K562 (cell line): ENCODE measurements around the gene DHCR24. TPM values are rescaled to one million over a fixed set of nuclear protein-coding genes. Genes with fewer than 3 reads are reported as not detected.
A peak's percentile ranks its signal among the peaks of the same experiment; 100 is the strongest.

Source experiments
- BRD9 ChIP-seq: fragments of 450-650 bp; IDR thresholded peaks from 2 replicates; pipeline ENCODE4 v1.6.1; 2018; ENCODE audit warnings: low read depth; ENCODE audit not compliant: partially characterized antibody
- C11orf30 ChIP-seq: fragments of 450-650 bp; IDR thresholded peaks from 2 replicates; pipeline ENCODE4 v1.6.1; 2016; ENCODE audit warnings: low read depth, mild to moderate bottlenecking
- ELF4 ChIP-seq: fragments of 450-650 bp; formaldehyde crosslinking; IDR thresholded peaks from 2 replicates; pipeline ENCODE4 v1.4.0; 2022; ENCODE audit warnings: missing genetic modification characterization
- ETV6 ChIP-seq, 3 experiments: fragments of 150-350 bp in 1 of 3; sonication (generic) in 1 of 3; formaldehyde crosslinking in 1 of 3; IDR thresholded peaks; 2 replicates each; pipeline versions ENCODE4 v1.6.1 to v1.8.0; 2014 to 2022; ENCODE audit warnings: borderline replicate concordance in 2 of 3, low read depth in 2 of 3, antibody characterized with exemption in 1 of 3, low read length in 1 of 3, mild to moderate bottlenecking in 1 of 3, missing genetic modification reagents in 1 of 3
- HNRNPL ChIP-seq: fragments of 200-400 bp; formaldehyde crosslinking; IDR thresholded peaks from 2 replicates; pipeline ENCODE4 v1.6.1; 2017; ENCODE audit warnings: low read depth, mild to moderate bottlenecking, low read length
- NFYB ChIP-seq: IDR thresholded peaks from 2 replicates; pipeline ENCODE4 v1.6.1; 2011; ENCODE audit warnings: mild to moderate bottlenecking, moderate library complexity; ENCODE audit not compliant: insufficient read length; ENCODE audit errors: extremely low read depth
- NKRF ChIP-seq: fragments of 450-650 bp; IDR thresholded peaks from 2 replicates; pipeline ENCODE4 v1.6.1; 2016; ENCODE audit warnings: borderline replicate concordance
- NONO ChIP-seq, 2 experiments: fragments of 200-400 bp in 1 of 2; fragments of 450-650 bp in 1 of 2; formaldehyde crosslinking in 1 of 2; IDR thresholded peaks; 2 replicates each; pipeline ENCODE4 v1.6.1; 2017; ENCODE audit warnings: low read depth in 2 of 2, mild to moderate bottlenecking in 2 of 2, moderate library complexity in 2 of 2, low read length in 1 of 2
- SIN3B ChIP-seq: fragments of 450-650 bp; IDR thresholded peaks from 2 replicates; pipeline ENCODE4 v1.6.1; 2017; ENCODE audit warnings: low read depth, mild to moderate bottlenecking, moderate library complexity
- UBTF ChIP-seq, 2 experiments: IDR thresholded peaks; 2 replicates each; pipeline ENCODE4 v1.6.1; 2012; ENCODE audit warnings: improper control_type of control experiment in 2 of 2, low read depth in 2 of 2, low read length in 2 of 2, borderline replicate concordance in 1 of 2
- VEZF1 ChIP-seq: fragments of 200-800 bp; sonication (Bioruptor generic); IDR thresholded peaks from 2 replicates; pipeline ENCODE4 v1.6.1; 2017; ENCODE audit warnings: missing genetic modification characterization, missing compliant biosample characterization
- ZBED1 ChIP-seq: IDR thresholded peaks from 2 replicates; pipeline ENCODE4 v1.6.1; 2014
- ZFPM2 ChIP-seq: fragments of 250-450 bp; sonication (Bioruptor Pico); IDR thresholded peaks from 2 replicates; pipeline ENCODE4 v1.5.1; 2022; ENCODE audit warnings: mild to moderate bottlenecking
- polyA plus RNA-seq, 8 experiments: library from polyadenylated mRNA; depleted of rRNA in 4 of 8; stranded (reverse) in 5 of 8; unstranded in 3 of 8; fragments of >200 nt; fragmentation: Nextera tagmentation in 2 of 8; fragmentation: Illumina TruSeq in 1 of 8; extraction: Ambion mirVana in 2 of 8; extraction: Trizol in 1 of 8; gene quantifications; 2 replicates each; pipeline versions ENCODE4 v1.2.1 to v1.2.3, GENCODE V29; 2011 to 2014; ENCODE audit warnings: inconsistent platforms in 1 of 8, missing spikeins in 1 of 8
- total RNA-seq, 7 experiments: library from RNA; depleted of rRNA in 6 of 7; stranded (reverse); fragments of >200 nt in 6 of 7; fragmentation: Illumina TruSeq in 2 of 7; extraction: Trizol in 2 of 7; gene quantifications; 2 replicates each; pipeline versions ENCODE4 v1.2.1 to v1.2.3, GENCODE V29; 2011 to 2021; ENCODE audit warnings: low replicate concordance in 1 of 7
- TF ChIP-seq, protein P1 (sequence below): fragments of 450-650 bp; formaldehyde crosslinking; IDR thresholded peaks from 2 replicates; pipeline ENCODE4 v1.4.0; 2020; ENCODE audit warnings: mild to moderate bottlenecking, moderate library complexity

DHCR24 gene
- total and polyA plus RNA-seq, 9 of the 15 experiments (the other 6 are each of a cell fraction or from before 2014, with no cell fraction given), result 23.4 to 161 (median 79.9) TPM

DNA sequence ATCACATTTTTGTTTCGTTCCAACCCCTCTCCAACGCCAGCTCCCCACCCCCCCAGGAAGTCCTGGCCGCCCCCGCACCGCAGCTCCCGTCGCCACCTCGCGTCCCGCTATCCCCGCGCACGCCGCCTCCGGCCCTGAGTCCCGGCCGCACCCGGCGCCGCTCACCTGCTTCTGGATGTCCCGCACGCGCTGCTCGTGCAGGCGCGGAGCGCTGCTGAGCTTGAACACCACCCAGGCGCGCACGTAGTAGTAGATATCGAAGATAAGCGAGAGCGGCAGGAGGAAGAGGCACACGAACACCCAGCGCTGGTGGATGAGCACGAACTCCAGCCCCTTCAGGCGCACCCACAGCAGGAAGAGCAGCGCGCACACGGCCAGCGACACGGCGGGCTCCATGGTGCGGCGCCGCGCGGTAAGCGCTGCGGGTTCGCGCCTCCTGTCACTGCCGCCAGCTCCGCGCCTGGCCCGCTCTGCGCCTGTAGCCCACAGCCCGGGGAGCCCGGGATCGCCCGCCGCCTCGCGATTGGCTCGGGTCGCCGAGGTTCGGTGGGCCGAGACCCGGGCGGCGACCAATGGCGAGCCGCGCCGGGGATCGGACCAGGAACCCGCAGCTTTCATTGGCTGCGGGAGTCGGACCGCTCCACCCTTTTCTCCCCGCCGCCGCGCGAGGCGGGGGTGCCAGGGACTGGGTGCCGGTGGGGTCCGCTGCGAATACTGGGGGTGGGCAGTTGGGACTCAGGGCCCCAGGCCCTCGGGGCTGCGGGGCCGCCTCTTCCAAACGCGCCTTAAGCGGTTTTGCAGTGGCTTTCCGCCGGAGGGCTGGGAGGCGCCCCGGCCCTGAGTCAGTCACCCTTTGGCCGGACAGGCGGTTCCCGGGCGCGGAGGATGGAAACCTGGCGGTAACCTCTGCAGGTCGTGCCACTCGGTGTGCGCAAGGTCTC is at the start of gene DHCR24 (continued):
- TF ChIP-seq NKRF, result peak; percentile 73
- TF ChIP-seq UBTF (IDR thresholded peaks at IDR 0.05; ENCODE audit: borderline replicate concordance in 1 of 2, low read depth in 2 of 2, low read length in 2 of 2), result peak; percentile 49 to 69; a peak in 2 of 4 replicates
- TF ChIP-seq, protein P1, sequence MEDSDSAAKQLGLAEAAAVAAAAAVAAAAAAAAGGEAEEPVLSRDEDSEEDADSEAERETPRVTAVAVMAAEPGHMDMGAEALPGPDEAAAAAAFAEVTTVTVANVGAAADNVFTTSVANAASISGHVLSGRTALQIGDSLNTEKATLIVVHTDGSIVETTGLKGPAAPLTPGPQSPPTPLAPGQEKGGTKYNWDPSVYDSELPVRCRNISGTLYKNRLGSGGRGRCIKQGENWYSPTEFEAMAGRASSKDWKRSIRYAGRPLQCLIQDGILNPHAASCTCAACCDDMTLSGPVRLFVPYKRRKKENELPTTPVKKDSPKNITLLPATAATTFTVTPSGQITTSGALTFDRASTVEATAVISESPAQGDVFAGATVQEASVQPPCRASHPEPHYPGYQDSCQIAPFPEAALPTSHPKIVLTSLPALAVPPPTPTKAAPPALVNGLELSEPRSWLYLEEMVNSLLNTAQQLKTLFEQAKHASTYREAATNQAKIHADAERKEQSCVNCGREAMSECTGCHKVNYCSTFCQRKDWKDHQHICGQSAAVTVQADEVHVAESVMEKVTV (CRISPR knock-in tag), result no peak
- no peak for TF ChIP-seq ZFPM2
- TF ChIP-seq NONO (IDR thresholded peaks at IDR 0.05; ENCODE audit: low read depth in 2 of 2, low read length in 1 of 2), result peak in 1 of 2 experiments; percentile 74; a peak in 2 of 4 replicates
- TF ChIP-seq ELF4 (CRISPR knock-in tag), result 0 out of 2 replicates have a peak, but pooled peaks have one; percentile 24
- TF ChIP-seq VEZF1 (CRISPR knock-in tag), result peak; percentile 86
- no peak for TF ChIP-seq C11orf30
- TF ChIP-seq BRD9, result no peak
- peak; percentile 71; the same call in 1 of the 2 replicates for TF ChIP-seq HNRNPL
- peak; percentile 72 for TF ChIP-seq NFYB
- 0 out of 2 replicates have a peak, but pooled peaks have one; percentile 56 for TF ChIP-seq ZBED1
- peak; percentile 36; the same call in 1 of the 2 replicates for TF ChIP-seq SIN3B
- TF ChIP-seq ETV6 (IDR thresholded peaks at IDR 0.05; ENCODE audit: borderline replicate concordance in 1 of 2, low read depth in 2 of 2, low read length in 1 of 2), result no peak
- TF ChIP-seq ETV6 (CRISPR knock-in tag; IDR thresholded peaks at IDR 0.05; ENCODE audit: borderline replicate concordance), result peak; percentile 75; the same call in 1 of the 2 replicates
